Activated T-cell treated with anti-CD3 and anti-CD28 coated beads for 24 hours (primary cell): ENCODE results near the gene FXYD1.
A peak's percentile ranks its signal among the peaks of the same experiment; 100 is the strongest.
"Not testable (repeated sequence)": the region's sequence is repeated elsewhere in the genome, so short reads cannot be mapped to it uniquely, and the experiment has no call there.

Experiments used
- DNase-seq: peaks from one replicate; pipeline ENCODE4 v3.0.0-alpha.2; 2020; ENCODE audit warnings: low read depth

The FXYD1 gene

GRCh38 chr19:35125270-35125717 lies 13.3 kb upstream of the FXYD1 start:
- DNase-seq, result no peak

DNA sequence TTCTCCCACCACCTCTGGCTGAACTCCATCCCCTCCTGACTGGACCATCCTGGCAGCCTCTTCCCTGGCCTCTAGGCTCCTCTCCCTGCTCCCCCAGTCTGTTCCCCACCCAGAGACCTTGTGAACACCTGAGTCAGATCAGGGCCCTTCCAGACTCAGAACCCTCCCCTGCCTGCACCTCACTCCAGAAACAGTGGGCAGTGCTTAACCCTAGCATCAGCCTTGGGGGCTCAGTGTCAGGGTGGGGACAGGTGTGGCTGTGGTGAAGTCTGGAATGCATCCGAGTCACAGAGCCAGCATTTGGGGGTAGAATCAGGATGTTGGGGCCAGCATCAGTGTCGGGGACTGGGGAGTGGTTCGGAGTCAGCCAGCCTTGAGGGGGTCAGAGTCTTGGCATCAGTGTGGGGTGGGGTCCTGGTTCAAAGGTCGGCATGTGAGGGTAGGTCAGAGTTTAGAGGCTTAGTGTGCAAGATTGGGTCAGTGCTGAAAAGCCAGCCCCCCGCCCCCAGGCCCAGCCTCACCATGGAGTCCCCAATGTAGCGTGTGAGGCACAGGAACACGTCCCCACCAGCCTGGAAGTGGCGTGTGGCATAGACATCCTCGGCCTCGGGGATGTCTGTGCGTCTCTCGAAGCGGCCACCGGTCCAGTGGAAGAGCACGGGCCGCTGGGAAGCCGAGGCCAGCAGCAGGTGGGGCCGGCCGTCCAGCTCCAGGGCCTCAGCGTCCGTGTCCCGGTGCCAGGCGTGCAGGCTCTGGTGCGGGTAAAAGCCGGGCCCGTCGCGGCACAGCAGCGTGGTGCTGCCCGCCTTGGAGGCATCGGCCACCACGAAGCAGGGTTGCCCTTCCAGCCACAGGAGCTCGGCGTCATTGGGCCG lies 12.6 kb upstream of the FXYD1 start:
- DNase-seq, result no peak

GRCh38 chr19:35126624-35126959 lies 12.0 kb upstream of the FXYD1 start:
- DNase-seq, result no peak

DNA sequence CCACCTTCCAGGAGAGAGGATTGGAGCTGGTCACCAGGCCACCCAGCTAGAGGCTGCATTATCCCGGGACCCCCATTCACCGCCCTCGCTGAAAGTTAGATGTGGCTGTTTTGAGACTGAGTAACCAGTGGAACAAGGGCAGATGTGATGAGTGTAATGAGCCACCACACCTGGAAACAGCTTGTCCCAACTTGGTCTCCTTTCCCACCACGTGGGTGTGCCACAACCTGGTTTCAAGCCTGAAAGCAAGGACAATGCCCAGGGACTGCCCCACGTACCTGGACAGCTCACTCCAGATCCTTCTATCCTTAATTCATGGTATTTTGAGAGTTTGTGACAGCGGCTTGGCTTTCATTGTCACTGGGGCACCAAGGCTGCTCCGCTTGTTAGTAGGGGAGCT lies 10.8 kb upstream of the FXYD1 start:
- no peak for DNase-seq

DNA sequence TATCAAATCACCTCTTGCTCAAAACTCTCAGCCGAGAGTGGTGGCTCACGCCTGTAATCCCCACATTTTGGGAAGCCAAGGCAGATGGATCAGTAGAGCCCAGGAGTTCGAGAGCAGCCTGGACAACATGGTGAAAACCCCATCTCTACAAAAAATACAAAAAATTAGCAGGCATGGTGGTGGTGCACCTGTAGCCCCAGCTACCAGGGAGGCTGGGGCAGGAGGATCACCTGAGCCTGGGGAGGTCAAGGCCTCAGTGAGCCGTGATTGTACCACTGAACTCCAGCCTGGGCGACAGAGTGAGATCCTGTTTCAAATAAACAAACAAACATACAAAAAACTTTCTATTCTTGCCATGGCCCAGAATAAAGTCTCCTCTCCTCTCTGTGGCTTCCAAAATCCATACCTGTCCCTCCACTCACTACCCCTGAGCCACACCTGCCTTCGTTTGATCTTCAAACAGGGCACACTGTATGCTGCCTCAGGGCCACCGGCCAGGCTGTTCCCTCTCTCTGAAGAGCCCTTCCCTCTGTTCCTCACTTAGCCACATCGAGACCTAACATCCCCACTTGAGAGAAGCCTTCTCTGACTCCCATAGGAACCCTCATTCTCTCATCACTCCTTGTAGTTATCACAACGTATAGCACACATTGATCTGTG lies 10.1 kb upstream of the FXYD1 start:
- no peak for DNase-seq

GRCh38 chr19:35129724-35130274 lies 8.8 kb upstream of the FXYD1 start:
- DNase-seq, result not testable (repeated sequence)

- no peak for DNase-seq
Observed at GRCh38 chr19:35130761-35131720, 7.6 kb upstream of the FXYD1 start.

- no peak for DNase-seq
Observed at GRCh38 chr19:35132254-35132653, 6.4 kb upstream of the FXYD1 start.

GRCh38 chr19:35133826-35134225 lies 4.8 kb upstream of the FXYD1 start:
- no peak for DNase-seq

DNA sequence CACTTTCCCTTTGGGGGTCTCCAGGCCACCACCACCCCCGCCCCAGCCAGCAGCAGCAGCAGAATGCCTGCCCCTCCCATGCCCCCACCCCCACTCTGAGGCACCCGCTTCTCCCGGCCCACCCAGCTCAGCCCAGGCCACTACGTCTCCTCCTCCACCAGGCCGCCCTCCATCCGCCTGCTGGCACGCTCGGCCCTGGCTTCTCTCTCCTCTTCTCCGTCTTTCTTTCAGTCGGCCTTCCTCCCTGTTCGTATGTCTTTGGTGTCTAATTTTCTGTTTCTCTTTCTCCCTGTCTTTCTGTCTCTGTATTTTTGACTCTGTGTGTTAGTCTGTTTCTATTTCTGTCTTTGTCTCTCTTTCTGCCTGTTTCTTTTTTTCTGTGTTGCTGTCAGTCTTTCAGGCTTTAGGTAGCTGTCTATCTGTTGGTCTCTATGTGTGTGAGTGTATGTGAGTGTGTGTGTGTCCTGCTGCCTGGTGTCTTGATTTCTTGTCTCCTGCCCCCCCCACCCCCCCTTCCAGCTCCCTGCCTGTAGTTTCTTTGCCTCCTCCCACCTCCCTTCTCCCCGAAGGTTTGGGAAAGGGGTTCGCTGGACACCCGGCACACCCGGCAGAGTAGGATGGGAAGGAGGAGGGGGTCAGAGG lies 3.9 kb upstream of the FXYD1 start, which contains the start of gene LGI4:
Gene LGI4 (minus strand): TSS at position 459 of the 642 bp plus-strand sequence. CDS start 379 bp downstream, at position 80.
- no peak for DNase-seq

GRCh38 chr19:35135389-35135909 lies 3.2 kb upstream of the FXYD1 start:
- peak; percentile 48 for DNase-seq

DNA sequence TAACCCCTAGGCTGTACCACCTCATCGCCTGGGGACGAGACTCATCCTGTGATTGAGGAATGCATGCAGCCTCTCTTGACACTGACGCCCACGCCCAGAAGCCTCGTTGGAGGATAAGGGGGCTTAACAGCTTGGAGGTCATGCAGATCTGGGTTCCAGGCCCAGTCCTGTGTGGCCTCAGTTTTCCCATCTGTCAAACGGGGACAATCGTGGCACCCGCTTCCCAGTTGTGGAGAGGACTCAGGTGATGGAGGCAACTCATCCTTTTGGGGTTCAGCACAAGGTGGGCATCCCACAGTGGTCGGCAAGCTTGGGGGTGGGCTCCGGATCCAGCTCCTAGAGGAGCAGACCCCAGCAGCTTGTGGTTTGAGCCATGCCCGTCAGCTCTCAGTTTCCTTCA lies 2.4 kb upstream of the FXYD1 start:
- DNase-seq, result no peak

GRCh38 chr19:35136977-35137702 lies 1.5 kb upstream of the FXYD1 start:
- no peak for DNase-seq

GRCh38 chr19:35140207-35140961 lies 1.8 kb downstream of the FXYD1 start:
- DNase-seq, result no peak

DNA sequence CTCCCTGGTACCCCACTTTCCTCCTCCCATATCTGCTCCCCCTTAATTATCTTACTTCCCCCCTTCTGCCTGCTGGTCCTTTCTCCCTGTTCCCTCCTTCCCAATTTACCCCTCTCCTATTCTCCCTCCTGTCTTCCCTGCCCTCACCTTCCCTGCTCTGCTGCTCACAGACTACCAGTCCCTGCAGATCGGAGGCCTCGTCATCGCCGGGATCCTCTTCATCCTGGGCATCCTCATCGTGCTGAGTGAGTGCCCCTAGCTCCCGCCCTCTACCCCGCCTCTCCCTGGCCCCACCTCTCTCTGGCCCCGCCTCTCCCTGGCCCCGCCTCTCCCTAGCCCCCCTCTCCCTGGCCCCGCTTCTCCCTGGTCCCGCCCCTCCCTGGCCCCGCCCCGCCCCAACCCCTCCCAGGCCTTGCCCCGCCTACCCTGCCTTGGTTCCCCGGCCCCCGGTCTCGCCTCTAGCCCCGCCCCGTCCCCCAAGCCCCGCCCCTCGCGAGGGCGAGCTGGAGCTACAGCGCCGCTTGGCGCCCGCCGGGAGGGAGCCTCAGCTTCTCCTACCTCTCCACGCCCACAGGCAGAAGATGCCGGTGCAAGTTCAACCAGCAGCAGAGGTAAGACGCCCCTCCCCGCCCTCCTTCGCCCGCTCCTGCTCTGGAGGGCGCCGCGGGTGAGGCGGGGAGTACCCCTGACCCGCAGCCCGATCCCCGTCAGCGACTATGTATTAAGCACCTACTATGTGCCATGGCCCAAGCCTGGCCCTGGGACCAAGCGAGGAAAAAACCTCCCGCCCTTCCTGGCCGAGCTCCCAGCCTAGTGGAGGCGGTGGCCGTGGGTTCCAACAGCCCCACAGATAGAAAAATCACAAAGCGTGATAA lies 2.6 kb downstream of the FXYD1 start:
- peak; percentile 94 for DNase-seq

- no peak for DNase-seq
Observed at GRCh38 chr19:35141837-35142605, 3.4 kb downstream of the FXYD1 start.

DNA sequence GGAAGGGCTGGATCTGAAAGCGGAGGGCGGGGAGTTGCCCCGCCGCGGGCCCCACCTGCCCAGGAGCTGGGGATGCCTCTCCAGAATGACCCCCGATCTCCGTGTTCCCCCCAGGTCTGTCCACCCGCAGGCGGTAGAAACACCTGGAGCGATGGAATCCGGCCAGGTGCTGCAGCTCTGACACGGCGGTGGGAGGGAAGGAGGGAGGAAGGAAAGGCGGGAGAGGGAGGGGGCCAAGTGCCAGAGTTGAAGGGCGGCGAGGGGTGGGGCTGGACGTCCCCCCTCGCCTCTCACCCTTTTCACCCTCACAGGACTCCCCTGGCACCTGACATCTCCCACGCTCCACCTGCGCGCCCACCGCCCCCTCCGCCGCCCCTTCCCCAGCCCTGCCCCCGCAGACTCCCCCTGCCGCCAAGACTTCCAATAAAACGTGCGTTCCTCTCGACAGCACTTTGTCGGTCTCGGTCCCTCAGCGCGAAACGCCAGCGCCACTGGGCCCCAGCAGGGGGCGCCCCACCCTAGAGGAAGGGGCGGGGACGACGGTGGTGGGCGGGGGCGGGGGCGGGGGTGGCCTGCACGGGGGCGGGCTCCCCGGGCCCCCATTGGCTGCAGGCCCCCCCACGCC lies 4.1 kb downstream of the FXYD1 start:
- peak; percentile 56 for DNase-seq
